Suppressor macrophage (primary cell): ENCODE results near the gene HK1.
A peak's percentile ranks its signal among the peaks of the same experiment; 100 is the strongest.

Source experiments
- DNase-seq, 4 experiments: peaks; one replicate each; pipeline ENCODE4 v3.0.0-alpha.2; 2020 to 2022

HK1 gene

DNA sequence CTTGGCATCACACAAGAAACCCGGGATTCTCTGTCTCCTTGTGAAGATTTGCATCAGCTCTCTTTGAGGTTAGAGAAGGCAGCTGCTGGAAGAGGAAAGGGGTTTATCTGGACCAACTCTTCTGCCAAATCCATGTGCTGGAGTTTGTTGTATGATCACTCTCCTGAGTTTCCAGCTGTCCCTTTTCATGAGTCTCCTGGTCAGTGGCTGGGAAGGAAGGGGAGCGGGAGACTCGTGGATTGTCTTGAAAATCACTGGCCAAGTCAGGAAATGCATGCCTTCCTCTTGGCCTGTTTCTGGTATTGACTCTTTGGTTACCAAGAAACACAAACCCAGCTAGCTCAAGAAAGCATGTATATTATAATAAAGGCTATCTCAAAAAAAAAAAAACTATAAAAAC is 99.6 kb downstream of the HK1 start:
- no peak for DNase-seq

DNA sequence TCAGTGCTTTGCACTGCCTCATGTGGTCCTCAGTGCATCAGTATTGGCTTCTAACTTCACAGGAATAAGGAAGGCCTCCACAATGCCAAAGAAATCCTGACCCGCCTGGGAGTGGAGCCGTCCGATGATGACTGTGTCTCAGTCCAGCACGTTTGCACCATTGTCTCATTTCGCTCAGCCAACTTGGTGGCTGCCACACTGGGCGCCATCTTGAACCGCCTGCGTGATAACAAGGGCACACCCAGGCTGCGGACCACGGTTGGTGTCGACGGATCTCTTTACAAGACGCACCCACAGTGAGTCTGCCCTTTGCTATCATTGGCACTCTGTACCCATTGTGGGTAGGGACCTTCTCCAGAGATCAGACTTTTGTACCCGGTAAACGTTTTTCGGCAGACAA is 101.5 kb downstream of the HK1 start:
- DNase-seq = no peak

DNA sequence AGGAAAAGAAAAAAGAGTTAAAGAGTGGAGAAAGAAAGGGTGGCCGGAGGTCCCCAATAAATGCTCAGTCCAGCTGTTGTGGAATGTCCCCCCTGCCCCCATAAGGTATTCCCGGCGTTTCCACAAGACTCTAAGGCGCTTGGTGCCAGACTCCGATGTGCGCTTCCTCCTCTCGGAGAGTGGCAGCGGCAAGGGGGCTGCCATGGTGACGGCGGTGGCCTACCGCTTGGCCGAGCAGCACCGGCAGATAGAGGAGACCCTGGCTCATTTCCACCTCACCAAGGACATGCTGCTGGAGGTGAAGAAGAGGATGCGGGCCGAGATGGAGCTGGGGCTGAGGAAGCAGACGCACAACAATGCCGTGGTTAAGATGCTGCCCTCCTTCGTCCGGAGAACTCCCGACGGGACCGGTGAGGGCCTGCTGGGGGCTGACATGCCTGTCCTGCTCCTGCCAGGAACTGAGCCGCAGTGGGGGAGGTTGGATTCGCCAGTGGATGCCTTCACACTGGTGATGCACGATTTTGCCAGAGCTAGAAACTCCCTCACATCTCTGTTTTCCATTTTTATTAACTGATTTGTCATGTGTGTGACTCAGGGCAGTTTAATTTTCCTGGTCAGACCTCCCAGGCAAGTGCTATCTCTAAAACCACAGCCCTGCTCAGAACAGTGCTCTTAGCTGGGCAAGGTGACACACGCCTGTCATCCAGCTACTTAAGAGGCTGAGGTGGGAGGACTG is 104.3 kb downstream of the HK1 start:
- no peak for DNase-seq

GRCh38 chr10:69383558-69383957 is 105.3 kb downstream of the HK1 start:
- DNase-seq = no peak

DNA sequence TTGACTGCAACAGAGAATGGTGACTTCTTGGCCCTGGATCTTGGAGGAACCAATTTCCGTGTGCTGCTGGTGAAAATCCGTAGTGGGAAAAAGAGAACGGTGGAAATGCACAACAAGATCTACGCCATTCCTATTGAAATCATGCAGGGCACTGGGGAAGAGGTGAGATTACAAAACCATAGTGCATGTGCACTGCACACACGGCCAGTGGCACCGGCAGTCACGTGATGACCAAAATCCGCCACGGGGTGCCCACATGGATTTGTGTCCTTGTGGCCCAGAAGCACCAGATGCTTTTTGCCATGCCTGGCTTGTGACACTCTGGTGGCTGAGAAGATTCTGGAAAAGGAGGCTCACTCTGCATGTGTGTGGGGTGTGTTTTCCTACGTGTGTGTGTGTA is 106.0 kb downstream of the HK1 start:
- no peak for DNase-seq

DNA sequence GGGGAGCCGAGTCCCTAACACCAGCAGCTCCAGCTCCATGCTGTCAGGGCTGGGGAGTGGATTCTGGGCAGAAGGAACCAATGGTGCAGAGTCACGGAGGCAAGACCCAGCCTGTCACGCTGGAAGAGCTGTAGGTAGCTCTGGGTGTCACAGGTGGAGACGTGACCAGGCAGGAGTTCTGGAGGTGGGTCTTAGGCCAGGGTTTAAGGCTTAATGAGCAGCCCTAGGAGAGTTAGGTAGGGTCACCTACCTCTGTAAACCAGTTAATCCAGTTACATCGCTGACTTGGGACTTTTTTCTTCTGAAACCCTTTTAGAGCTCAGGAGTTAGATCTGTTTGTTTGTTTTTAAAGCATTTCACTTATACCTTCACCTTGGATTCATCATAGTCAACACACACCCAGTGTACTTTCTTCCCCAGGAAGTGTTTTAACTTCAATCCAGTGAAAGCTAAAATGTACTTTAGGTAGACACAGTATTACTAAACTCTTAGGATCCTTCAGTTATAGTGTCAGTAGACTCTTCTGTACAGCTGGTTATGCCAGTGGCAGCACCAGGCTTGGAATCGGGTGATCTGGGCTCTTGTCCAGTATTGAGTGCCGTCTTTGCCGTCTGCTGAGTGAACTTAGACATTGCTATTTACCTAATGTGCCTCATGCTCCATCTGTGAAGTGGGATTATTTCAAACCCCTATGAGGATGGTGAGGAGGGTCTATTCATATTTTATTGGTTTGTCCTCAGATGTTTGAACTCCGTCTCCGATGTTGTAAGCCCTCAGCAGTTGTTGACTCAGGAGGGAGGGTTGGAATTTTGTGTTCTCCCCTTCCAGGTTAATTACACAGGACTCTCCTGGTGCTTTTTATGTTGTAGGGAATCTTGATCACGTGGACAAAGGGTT is 107.4 kb downstream of the HK1 start:
- no peak for DNase-seq

- no peak for DNase-seq
These were observed 109.2 kb downstream of the HK1 start for GRCh38 chr10:69387500-69387899.

DNA sequence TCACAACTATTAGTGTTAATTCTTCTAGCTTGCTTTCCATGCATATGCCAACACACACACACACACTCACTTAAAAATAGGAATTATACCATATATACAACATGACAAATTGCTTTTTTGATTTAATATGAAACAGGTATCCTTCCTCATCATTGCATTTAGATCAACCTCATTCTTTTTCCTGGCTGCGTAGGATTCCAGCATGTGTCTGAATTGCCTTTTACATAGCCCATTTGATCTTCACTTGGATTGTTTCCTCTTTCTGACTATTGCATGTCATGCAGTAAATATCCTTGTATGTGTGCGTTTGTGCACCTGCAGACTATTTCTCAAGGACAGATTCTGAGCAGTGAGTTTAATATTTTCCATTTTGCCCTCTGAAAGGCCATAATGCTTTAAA is 110.2 kb downstream of the HK1 start:
- no peak for DNase-seq

DNA sequence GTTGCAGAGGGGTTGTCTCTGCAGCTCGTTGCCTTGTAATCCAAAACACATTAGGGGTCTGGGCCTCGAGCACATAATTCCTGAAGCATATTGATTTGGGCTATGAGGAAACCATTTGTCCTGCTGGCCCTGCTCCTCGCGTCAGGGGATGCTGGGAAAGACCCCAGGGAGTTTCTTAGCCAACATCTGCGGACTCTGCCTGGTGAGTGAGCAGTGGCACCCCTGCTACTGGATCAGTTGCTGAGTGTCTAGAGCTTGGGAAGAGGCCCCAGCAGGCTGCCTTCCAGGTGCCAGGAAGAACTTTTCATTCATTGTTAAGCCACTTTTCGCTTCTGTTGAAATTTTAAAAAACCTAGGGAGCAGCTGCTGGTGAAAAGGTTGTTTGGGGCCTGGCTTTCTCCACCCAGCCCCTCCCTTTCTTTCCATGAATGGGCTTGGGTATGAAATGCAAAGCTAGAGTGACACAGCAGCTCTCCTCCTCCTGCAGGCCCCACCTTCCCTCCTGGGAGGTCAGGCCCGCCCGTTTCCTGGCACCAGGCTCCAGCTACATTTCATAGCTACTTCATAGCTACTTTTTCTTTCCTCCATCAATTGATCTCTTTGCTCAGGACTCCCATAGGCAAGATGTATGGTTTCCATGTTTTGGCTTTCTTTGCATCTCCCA is 111.7 kb downstream of the HK1 start:
- no peak for DNase-seq

- DNase-seq = no peak
These were observed 112.9 kb downstream of the HK1 start for GRCh38 chr10:69391158-69391557.

GRCh38 chr10:69392481-69393000 is 114.2 kb downstream of the HK1 start:
- DNase-seq = peak; percentile 85 to 93 (median 88)

- DNase-seq = no peak
These were observed 115.7 kb downstream of the HK1 start for GRCh38 chr10:69394020-69394419.

DNA sequence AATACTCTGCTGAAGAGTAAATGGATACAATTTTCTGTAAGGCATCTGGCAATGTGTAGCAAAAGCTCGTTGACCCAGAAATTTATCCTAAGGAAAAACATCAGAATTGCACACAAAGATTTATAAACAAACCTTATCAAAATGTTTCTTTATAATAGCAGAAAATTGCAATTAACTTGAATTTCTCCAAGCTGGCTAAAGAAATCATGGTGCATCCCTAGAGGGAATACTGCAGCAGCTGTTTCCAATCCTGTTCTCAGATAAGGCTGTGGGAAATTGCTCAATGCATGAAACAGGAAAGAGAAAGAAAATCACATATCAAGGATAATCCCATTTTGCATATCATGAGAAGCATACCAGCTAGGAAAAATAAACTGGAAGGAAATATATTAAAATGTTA is 119.7 kb downstream of the HK1 start:
- DNase-seq = no peak

DNA sequence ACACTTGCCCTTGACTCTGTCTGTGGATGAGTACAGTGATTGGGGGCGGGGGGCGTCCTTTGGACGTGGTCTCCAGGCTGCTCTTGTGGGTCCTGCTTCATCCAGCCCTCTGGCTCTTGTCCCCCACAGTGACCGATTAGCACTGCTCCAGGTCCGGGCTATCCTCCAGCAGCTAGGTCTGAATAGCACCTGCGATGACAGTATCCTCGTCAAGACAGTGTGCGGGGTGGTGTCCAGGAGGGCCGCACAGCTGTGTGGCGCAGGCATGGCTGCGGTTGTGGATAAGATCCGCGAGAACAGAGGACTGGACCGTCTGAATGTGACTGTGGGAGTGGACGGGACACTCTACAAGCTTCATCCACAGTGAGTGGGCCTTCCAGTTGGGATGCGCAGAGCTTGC is 120.2 kb downstream of the HK1 start:
- DNase-seq = no peak

- no peak for DNase-seq
These were observed 122.6 kb downstream of the HK1 start for GRCh38 chr10:69400936-69401335.

GRCh38 chr10:69401416-69401815 is 123.1 kb downstream of the HK1 start:
- no peak for DNase-seq

DNA sequence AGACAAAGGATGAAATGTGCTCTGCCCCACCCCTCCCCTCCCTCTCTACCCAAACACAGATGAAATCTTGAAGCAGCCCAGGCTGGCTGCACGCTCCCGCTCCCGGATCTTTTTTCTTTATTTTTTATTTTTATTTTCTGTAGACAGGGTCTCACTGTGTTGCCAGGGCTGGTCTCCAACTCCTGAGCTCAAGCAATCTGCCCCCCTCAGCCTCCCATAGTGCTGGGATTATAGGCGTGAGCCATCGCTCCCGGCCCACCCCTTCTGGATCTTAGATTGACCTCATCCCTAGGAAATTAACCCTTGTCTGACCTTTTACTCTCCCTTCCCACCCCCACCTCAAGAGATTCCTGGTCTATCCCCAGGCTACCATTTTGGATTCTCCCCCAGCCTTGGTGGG is 124.1 kb downstream of the HK1 start:
- no peak for DNase-seq

- no peak for DNase-seq
These were observed 124.8 kb downstream of the HK1 start for GRCh38 chr10:69403066-69403465.

- DNase-seq = peak; percentile 74 to 91 (median 80)
These were observed 125.2 kb downstream of the HK1 start for GRCh38 chr10:69403519-69403918.

DNA sequence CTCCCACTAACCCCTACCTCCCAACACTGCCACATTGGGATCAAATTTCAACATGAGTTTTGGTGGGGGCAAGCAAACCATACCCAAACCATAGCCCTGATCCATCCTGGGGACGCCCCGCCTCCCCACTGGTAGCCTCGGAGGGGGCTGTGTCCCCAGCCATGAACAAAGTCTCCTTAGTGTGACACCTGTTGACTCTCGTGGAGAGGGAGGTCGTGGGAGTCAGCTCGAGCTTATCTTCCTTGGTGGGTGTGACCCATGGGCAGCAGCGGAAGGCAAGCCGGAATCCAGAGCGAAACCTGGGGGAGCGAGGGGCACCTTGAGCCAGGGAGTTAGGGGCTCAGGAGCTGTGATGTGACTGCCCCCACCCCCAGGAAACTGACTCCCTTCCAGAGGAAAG is 126.5 kb downstream of the HK1 start:
- no peak for DNase-seq

DNA sequence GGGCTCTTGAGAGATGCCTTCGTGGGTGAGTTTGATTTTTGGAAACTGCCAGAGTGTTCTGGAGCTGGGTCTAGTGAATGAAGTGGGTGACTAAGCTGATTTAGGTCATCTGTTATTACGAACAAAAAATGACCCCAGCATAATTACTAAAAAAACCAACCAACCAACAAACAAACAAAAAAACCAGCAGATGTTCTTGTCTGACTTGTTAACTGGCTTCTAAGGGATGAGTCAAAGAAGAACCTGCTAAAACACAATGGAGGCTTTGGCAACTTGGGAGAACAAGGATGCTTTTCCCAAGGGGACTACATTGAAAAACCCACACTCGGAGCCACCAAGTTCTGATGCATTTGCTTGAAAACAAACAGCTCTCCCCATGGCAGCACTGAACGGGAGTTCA is 126.9 kb downstream of the HK1 start:
- no peak for DNase-seq

GRCh38 chr10:69406302-69406811 is 128.1 kb downstream of the HK1 start:
- DNase-seq = peak in 3 of 4 experiments; percentile 30 to 32 (median 31)
